Superior temporal gyrus (tissue), 1 donor: ENCODE results near the gene GTF2IRD1.
"Not testable (repeated sequence)": the region's sequence is repeated elsewhere in the genome, so short reads cannot be mapped to it uniquely, and the experiment has no call there.

ENCODE experiments used
- DNase-seq: peaks from one replicate; pipeline ENCODE4 v3.0.0-alpha.2; 2016; ENCODE audit errors: extremely low spot score

Gene GTF2IRD1

DNA sequence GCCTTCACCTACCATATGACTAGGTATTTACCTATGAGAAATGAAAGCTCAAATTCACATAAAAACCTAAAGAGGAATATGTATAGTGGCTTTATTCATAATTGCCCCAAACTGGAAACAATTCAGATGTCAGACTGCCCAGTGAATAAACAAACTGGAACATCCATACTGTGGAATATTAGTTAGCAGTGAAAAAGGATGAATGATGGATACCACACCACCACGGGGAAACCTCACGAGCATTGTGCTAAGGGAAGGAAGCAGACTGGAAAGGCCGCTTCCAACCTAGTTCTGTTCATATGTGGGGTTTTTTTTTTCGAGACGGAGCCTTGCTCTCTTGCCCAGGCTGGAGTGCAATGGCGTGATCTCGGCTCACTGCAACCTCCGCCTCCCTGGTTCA, 16.8 kb downstream of the GTF2IRD1 start:
- no peak for DNase-seq

DNA sequence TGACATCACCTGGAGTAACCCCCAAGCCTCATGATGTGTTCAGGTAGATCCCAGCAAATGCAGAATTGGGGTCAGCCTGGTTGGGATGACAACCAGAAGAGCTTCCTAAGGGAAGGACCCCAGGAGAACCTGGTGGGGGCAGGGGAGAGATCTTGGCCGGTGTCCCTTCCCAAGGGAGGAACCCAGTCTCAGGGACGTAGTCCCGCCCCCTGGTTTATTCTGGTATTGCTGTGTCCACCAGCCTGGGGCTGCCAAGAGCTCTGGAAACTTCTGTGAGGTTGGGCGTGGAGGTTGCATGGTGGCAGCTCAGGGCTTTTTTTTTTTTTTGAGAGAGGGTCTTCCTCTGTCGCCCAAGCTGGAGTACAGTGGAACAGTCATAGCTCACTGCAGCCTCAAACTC, 19.4 kb downstream of the GTF2IRD1 start:
- DNase-seq, result no peak

DNA sequence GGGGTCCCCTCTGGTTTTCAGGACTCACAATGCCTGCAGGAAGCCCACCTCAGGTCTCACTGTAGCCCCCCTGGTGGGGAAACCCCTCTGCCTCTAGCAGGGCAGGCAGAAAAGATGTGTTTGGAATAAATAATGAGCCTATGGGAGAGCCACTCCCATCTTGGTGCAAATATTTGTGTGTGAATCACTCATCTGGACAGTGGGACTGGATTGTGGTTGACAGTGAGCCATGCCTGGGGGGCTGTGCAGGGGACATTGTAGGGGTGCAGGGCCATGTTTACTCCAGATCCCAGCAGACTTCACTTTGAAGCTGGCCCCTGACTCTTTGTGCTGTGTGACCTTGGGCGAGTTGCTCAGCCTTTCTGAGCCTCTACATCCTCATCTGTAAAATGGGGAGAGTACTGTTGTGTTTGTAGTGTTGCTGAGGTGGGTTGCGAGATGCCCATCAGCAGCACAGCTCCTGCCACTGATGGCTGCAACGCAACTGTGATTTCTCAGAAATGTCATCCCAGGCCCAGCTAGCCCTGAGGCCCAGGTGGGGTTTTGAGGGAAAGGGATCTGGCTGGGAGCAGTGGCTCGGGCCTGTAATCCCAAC, 20.7 kb downstream of the GTF2IRD1 start:
- no peak for DNase-seq

DNA sequence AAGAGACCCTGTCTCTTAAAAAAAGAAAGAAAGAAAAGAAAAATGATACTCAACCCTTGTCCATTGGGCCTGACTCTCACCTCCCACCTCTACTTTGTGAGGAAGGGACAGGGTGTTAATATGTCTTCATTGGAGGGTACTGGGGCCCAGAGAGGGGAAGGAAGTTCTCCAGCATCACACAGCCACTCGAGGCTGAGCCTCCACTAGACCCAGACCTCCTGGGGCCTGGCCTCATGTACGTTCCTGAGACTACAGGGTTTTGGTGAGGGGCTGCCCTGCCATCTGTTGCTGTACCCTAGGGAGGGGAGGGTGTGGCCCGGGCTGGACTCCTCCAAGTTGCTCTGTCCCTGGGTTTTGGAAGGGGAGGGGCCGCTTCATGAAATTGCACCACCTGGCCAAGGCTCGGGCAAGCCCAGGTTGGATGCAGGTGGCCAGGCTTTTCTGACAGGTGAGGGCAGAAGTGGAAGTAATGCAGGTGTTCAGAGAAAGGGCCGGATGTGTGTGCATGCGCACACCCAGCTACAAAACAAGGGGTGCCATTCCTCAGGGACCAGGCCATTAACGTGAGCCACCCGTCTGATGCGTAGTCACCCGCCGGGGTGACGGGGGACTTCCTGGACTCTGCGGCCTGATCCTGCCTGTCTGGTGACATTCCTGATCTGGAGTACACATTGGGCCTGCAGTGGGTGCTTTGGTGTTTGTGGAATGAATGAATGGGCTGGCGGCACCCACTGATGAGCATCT, 21.7 kb downstream of the GTF2IRD1 start:
- no peak for DNase-seq

DNA sequence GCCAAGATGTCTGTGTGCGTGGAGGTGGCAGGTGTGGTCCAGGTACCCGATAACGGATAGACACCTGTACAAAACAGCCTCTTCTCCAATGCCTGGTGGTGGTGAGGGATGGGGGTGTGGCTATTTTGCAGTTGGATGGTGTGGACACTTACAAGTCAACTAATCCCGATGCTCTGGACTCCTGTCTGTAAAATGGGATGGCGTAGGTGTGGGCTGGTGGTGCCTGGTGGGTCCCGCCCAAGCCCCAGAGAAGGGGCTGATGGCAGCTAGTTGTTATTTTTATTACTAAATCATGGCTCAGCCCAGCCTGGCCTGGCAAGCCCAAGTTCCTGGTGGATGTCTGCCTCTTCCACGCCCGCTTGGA, 22.3 kb downstream of the GTF2IRD1 start:
- DNase-seq, result no peak

DNA sequence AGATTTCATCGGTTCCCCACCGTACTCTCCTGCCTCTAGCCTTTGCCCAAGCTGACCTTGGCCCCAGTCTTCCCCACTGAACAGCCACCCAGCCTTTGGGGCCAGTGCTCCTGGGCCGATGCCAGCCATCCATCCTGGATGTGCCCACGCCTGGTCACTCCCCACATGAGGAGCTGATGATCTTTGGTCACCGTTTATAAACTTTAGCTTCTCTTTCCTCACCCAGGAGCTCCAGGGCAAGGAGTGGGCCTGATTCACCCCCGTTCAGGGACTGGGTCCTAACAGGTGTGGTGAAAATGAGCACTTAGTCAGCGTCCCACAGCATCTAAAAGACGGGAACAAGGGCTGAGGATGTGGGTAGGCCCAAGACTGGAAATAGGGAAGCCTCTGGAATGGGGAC, 22.9 kb downstream of the GTF2IRD1 start:
- DNase-seq, result no peak

DNA sequence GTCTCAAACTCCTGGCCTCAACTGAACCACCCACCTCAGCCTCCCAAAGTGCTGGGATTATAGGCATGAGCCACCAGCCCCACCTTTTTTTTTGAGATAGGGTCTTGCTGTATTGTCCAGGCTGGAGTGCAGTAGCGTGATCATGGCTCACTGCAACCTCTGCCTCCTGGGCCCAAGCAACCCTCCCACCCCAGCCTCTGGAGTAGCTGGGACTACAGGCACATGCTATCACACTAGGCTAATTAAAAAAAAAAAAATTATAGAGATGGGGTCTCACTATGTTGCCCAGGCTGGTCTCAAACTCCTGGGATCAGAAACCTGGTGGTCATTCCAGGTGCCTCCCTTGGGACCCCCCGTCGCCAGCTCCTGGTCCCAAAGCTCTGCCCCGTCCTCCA, 25.0 kb downstream of the GTF2IRD1 start:
- DNase-seq, result no peak

DNA sequence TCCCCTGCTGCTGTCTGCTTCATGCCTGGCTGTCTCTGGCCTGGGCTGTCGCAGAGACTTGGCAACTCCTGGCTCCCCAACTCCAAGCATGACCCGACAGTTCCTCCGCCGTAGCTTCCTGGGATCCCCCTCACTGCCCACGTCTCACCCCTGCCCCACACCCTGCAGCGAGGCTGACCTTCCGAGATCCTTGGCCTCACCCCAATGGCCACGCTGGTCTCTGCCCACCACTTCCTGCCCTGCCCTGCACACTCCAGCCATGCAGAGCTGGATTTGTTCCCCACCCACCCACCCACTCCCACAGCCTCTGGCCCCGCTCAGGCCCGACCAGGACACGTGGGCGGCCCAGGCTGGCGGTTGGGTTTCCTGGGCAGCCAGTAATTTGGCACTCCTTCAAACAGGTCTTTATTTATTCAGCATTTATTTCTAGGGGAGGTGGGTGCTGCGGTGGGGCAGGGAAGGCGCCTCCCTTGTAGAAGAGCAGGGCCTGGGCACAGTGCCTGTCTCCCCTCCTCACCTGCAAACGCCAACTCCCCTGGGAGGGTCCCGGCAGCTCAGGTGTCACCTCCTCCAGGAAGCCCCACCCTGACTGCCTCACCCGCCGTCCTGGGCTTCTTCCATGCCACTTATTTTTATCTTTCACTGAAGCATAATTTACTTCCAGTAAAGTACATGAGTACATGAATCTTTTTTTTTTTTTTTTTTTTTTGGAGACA, 25.5 kb downstream of the GTF2IRD1 start:
- DNase-seq, result no peak

DNA sequence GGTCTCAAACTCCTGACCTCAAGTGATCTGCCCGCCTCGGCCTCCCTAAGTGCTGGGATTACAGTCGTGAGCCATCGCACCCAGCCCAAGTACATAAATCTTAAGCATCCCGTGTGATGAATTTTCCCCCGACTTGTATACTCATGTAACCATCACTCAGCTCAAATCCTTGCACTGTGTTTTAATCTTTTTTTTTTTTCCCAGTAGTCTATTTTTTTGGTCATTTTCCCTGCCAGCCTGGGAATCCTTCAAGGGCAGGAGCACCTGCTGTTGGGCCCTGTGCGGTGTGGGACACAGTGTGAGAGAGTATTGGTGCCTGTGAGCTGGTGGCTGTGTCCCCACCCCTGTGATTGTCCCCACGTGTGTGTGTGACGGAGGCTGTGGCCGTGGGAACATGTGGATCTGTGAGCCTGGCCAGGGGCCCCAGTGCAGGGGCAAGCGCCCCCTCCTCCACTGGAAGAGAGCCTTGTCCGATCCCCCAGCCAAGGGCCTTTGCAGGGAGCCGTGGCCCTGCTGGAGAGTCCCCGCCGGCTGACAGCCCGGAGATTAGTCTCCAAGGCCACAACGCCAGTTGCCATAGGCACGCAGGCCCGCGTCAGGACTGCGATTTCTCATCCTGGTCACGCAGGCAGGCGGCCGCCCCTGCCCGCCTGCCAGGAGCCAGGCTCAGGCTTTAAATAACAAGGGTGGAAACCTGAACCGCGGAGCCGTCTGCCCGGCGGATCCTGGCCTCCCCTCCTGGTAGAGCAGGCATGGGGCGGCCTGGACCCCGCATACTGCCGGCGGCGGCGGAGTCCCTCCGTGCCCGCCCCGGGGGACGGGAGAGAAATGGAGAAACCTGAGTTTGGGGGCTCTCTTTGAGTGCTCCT, 26.5 kb downstream of the GTF2IRD1 start:
- DNase-seq, result peak; percentile 81

DNA sequence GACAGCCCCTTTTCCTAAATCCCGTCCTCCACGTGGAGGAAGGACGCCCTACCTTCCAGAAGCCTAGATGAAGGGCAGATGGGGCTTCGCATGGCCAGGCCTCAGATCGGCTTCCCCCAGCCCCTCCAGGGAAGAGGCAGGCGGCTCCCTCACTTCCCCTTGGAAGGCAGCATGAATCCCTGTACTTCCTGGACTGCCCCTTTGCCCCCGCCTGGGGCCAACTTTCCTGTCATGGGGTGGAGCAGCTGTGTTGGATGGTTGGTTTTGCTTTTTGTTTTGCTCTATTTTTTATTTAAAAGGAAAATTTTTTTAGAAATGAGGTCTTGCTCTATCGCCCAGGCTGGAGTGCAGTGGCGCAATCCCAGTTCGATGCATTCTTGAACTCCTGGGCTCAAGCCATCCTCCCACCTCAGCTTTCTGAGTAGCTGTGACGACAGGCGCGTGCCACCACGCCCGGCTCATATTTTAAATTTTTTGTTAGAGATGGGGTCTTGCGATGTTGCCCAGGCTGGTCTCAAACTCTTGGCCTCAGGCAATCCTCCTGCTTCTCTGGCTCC, 27.2 kb downstream of the GTF2IRD1 start:
- DNase-seq, result peak; percentile 16

DNA sequence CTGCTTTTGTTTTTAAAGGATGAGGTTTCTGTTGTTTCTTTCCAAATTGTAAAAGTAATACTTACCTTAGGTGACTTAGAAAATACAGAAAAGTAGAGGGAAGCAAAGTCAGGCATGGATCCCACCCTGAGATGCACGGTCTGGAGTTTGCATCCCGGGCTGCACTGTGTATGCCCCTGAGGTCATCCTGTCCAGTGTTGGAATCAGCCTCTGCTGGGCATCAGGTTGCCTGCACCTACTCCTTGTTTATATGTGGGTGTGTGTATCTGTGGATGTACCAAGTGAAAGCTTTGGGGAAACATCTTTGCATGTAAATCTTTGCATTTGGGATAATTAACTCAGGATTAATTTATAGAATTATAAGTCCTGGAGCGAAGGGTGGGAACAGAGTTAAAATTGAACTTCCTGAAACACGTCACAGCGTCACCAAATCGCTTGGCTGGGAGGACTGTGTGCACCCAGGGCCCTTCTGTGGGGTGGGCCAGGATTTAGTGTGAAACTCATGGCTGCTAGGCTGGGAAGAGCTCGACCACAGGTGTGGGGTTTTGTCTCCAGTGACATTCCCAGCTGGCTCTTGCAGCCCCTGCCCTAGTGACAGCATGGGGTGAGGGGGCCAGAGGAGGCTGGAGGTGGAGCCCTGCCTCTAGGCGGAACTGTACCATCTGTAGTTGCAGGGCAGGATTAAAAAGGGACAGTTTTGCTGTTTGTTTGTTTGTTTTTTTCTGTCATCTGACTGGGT, 27.9 kb downstream of the GTF2IRD1 start:
- DNase-seq, result peak; percentile 14

DNA sequence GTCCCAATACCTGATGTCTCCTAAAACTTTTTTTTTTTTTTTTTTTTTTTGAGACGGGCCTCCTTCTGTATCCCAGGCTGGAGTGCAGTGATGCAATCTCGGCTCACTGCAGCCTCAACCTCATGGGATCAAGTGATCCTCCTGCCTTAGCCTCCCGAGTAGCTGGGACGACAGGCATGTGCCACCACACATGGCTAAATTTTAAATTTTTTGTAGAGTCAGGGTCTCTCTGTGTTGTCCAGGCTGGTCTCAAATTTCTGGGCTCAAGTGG, 28.4 kb downstream of the GTF2IRD1 start:
- DNase-seq, result no peak

DNA sequence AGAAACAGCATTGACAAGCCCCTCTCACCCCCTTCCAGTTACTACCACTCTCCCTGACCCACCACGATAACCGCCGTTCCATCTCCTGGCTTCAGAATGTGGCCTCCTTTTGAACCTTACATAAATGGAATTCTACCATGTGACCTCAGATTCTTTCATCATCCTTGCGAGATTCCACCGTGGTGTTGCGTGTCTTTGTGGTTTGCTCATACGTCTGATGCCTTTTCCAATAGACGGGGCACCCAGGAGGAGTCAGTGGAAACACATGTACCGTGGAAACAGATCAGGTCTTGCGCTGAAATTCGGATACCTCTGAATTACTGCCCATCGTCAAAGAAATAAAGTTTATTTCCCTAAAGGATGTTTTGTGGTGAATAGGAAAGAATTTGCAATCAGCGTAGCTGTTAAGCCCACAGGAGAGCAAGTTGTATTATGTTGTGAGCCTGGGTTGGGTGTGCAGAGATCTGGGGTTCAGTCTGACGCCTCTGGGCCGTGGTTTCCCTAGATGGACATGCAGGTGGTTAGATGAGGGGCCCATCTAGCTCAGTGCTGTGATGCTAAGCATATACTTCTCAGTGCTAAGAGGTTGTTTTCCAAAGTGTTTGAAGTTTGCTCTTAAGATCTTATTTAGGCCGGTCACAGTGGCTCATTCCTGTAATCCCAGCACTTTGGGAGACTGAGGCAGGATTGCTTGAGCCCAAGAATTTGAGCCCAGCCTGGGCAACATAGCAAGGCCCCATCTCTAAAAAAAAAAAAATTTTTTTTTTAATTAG, 29.1 kb downstream of the GTF2IRD1 start:
- DNase-seq, result peak; percentile 15

DNA sequence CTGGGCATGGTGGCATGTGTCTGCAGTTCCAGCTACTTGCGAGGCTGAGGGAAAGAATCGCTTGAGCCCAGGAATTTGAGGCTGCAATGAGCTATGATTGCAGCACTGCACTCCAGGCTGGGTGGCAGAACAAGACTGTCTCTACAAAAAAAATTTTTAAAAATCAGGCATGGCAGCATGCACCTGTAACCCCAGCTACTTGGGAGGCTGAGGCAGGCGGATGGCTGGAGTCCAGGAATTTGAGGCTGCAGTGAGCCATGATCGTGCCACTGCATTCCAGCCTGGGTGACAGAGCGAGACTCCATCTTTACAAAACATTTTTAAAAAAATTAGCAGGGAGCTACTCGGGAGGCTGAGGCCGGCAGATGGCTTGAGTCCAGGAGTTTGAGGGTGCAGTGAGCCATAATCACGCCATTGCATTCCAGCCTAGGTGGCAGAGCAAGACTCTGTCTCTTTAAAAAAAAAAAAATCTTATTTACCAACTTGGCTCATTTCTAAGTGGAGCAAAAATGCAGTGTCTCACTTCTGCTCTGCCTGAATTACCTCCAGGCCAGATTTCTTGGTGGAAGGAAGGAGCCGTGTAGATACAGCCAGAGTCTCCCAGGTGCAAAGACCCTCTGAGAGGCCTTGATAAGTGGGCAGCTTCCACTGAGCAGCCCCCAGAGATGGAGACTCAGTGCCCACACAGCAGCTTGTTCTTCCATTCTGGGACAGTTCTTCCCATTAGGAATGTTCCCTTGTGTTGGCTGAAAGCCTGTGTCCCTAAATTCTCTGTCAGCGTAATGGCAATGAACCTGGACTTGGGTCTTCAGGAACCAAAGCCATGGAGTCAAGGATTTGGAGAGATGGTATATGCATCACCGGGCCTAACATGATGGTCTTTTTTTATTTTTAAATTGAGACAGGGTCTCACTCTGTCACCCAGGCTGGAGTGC, 30.0 kb downstream of the GTF2IRD1 start:
- peak; percentile 21 for DNase-seq

DNA sequence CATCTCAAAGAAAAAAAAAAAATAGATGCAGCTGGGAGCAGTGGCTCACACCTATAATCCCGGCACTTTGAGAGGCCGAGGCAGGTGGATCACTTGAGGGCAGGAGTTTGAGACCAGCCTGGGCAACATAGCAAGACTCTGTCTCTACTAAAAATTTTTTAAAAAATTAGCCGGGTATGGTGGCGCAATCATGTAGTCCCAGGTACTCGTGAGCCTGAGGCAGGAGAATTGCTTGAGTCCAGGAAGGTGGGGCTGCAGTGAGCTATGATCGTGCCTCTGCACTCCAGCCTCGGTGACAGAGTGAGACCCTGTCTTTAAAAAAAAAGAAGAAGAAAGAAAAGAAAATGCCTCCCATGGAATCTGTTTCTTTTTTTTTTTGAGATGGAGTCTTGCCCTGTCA, 31.9 kb downstream of the GTF2IRD1 start:
- DNase-seq, result no peak

DNA sequence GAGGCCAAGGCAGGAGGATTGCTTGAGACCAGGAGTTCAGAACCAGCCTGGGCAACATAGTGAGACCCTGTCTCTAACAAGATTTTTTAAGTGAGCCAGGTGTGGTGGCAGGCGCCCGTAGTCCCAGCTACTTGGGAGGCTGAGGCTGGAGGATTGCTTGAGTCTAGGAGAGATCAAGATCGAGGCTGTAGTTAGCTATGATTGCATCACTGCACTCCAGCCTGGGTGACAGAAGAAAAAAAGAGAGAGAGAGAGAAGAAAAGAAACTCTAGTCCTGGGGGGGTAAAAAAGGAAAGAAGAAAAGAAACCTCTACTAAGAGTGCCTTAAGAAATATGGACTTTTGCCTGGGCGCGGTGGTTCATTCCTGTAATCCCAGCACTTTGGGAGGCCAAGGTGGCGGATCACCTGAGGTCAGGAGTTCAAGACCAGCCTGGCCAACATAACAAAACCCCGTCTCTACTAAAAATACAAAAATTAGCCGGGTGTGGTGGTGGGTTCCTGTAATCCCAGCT, 34.9 kb downstream of the GTF2IRD1 start:
- not testable (repeated sequence) for DNase-seq

DNA sequence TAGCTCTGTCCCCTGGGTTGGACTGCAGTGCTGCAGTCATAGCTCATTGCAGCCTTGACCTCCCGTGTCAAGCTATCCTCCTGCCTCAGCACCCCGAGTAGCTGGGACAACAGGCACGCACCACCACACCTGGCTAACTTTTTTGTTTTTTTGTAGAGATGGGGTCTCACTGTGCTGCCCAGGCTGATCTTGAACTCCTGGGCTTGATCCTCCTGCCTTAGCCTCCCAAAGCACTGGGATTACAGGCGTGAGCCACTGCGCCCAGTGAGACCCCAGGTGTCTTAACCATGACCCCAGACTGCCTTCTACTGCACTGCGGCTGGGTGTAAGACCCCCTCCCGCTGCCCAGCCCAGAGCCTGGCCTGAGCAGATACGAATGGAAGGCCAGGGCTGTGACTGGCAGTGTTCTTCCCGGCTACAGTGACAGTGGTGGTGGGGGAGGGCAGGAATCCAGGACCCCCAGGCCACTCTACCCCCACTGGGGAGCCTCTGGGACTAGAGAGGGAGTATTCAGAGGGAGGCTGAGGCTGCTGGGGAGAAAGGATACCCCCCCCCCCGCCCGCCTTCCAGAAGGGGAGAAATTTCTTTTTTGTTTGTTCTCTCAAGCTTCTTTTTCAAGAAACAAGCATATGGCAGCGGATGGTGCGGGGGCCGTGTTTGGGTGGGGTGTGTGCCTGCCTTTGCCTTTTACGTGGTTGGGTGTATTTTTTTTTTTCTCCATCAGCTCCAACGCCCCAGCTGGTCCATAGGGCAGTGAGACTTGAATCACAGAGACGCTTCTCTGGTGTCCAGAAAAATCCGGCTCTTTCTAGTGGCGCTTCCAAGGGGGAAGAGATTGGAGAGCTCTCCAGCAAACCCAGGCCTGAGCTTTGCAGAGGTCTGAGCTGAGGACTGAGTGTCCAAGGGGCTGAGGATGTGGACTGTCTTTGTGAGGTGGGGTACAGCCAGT, 36.6 kb downstream of the GTF2IRD1 start:
- peak; percentile 72 for DNase-seq

DNA sequence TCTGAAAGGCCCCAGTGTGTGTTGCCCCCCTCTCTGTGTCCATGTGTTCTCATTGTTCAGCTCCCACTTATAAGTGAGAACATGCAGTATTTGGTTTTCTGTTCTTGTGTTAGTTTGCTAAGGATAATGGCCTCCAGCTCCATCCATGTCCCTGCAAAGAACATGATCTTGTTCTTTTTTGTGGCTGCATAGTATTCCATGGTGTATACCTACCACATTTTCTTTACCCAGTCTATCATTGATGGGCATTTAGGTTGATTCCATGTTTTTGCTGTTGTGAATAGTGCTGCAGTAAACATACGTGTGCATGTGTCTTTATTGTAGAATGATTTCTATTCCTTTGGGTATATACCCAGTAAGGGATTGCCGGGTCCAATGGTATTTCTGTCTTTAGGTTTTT, 37.8 kb downstream of the GTF2IRD1 start:
- DNase-seq, result not testable (repeated sequence)
